HFFc6 (cell line): Measurements from ENCODE around the gene AURKB. TPM values are rescaled to one million over a fixed set of nuclear protein-coding genes. Genes with fewer than 3 reads are reported as not detected.

Source experiments
- DNase-seq: peaks from one replicate; pipeline ENCODE4 v3.0.0-alpha.2; 2018
- H3K27ac Mint-ChIP-seq: 2 replicates; pipeline ENCODE4 v1.8.0; 2020; ENCODE audit warnings: mild to moderate bottlenecking, mixed read lengths
- H3K27me3 Mint-ChIP-seq: 2 replicates; pipeline ENCODE4 v1.8.0; 2021; ENCODE audit warnings: mild to moderate bottlenecking, moderate library complexity, mixed read lengths; ENCODE audit not compliant: insufficient read depth
- H3K36me3 Mint-ChIP-seq: 2 replicates; pipeline ENCODE4 v1.8.0; 2021; ENCODE audit warnings: low read depth, mixed read lengths
- H3K4me1 Mint-ChIP-seq: 2 replicates; pipeline ENCODE4 v1.8.0; 2020; ENCODE audit warnings: low read depth, mixed read lengths
- H3K4me3 Mint-ChIP-seq: 2 replicates; pipeline ENCODE4 v1.8.0; 2020; ENCODE audit warnings: mild to moderate bottlenecking, moderate library complexity, mixed read lengths
- H3K9me3 Mint-ChIP-seq: 2 replicates; pipeline ENCODE4 v1.8.0; 2020; ENCODE audit warnings: mild to moderate bottlenecking, mixed read lengths
- CTCF ChIP-seq: fragments of 200-600 bp; sonication (generic); IDR thresholded peaks from 2 replicates; pipeline ENCODE4 v1.5.0; 2021; ENCODE audit warnings: antibody characterized with exemption, mild to moderate bottlenecking
- total RNA-seq, 6 experiments: library from RNA; stranded (reverse); fragmentation: NEBNext Ultra II Directional; extraction: Animal tissue kit (Norgen Biotek cat#: 25700); gene quantifications; 2 replicates in 1 of 6; 3 replicates in 5 of 6; pipeline ENCODE4 v1.2.3, GENCODE V29; 2021

The AURKB gene
- total RNA-seq, 6 experiments from 2014 or later = 24.5 to 43.4 (median 39.5) TPM

DNA sequence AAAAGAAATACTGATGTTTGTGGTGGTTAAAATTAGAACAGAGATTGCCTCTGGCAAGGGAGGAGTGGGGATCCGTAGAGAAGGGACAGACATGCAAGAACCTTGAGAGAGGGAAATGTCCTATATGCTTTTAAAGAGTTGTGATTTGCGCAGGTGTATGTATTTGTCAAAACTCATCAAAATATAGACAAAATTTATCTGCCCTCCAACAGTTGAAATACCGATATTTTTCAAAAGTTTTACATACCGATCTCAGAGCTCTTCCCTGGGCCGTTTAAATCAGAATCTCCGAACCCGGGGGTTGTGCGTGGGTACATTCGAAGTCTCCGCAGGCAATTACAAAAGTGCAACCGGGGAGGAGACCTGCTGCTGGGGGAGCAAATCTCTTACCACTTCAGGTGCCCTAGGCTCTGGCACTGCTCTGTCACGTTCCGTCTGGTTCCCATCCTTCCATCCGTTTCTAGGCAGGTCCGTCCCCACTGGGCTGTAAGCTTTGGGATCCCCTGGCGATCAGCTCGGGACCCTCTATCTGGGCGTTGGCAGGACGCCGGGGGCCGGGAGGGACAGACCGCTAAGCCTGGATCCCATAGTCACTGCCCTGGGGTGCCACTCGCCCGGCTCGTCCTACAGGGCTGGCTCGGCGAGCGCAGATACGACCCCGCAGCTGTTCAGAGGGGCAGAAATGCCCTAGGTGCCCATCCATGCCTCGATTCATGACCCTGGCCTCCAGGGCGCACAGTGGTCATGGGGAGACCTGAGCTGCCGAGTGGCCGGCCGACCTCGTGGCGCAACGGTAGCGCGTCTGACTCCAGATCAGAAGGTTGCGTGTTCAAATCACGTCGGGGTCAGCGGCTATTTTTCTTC is 24.6 kb downstream of the AURKB start:
- TF ChIP-seq CTCF = no peak
- H3K27ac Mint-ChIP-seq = no peak overlapping the region
- H3K4me3 Mint-ChIP-seq = no peak overlapping the region
- no peaks in the 10 kb centered on the region for H3K9me3 Mint-ChIP-seq
- peak; percentile 56 for DNase-seq
- H3K36me3 Mint-ChIP-seq = no peaks in the 10 kb centered on the region
- peaks cover 2% of the 10 kb centered on the region; the same call in 1 of the 2 replicates for H3K27me3 Mint-ChIP-seq
- peaks cover 10% of the 10 kb centered on the region for H3K4me1 Mint-ChIP-seq

DNA sequence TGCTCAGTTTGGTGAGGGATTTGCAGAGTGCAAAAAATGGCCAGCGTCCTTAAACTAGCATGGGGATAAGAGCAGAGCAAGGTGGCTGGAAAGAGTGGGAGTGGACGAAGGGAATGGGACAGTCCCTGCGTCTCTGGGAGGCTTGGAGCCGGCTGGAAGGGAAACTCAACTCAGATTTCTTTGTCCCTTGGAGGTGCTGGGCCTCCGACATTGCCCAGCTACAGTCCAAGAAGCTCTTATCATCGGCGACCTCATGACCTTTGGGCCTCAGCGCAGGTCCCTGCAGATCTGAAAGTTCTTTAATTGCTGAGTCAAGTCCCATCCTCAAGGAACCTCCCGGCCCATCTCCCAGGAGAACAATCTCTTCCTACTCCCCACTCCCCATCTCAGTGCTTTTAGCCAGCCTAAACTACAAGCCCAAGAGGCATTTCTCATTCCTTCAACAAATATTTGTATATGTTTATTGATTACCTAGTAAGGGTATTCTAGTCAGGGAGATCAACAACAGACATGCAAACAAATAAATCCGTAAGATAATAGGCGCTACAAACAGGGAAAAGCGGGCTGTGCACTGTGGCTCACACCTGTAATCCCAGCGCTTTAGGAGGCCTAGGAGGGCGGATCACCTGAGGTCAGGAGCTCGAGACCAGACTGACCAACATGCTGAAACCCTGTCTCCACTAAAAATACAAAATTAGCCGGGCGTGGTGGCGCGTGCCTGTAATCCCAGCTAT is 33.2 kb downstream of the AURKB start:
- Mint-ChIP-seq H3K27me3 (peaks cover 3% of the 10 kb centered on the region), H3K27ac (peak overlapping the region; percentile 83), H3K9me3 (no peaks in the 10 kb centered on the region), H3K36me3 (no peaks in the 10 kb centered on the region), H3K4me3 (peak overlapping the region; percentile 94), H3K4me1 (peaks cover 47% of the 10 kb centered on the region)
- DNase-seq = no peak
- TF ChIP-seq CTCF = no peak

- Mint-ChIP-seq H3K9me3 (no peaks in the 10 kb centered on the region), H3K36me3 (no peaks in the 10 kb centered on the region), H3K27me3 (peaks cover 6% of the 10 kb centered on the region), H3K4me1 (peaks cover 49% of the 10 kb centered on the region), H3K27ac (peak within 1 kb of the TSS; percentile 83), H3K4me3 (peak within 1 kb of the TSS; percentile 94)
- peak; percentile 76 for DNase-seq
- peak; percentile 26; the same call in 1 of the 2 replicates for TF ChIP-seq CTCF
These were observed 34.0 kb downstream of the AURKB start, which contains the start of gene TMEM107 for GRCh38 chr17:8176197-8176940. TMEM107 (minus strand) TSS chr17:8176380; CDS start chr17:8176286, 94 bp downstream.

DNA sequence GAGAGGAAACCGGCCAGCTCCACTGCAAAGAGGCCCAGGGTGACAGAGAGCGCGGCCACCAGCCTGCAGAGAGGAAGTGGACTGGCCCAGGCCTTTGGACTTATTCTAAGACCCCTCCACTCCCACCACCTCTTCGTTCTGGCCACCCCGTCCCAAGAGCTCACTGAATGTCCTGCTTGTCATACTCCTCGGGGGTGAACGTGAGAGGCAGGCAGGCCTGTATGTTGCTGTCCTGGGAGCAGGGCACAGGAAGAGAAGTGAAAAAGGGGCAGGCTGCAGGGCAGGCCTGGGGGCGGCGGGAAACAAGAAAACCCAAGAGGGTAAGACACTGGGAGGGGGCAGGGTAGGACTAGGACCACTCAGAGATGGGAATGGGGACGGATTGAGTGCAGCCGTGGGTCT is 34.6 kb downstream of the AURKB start:
- no peaks in the 10 kb centered on the region for H3K36me3 Mint-ChIP-seq
- DNase-seq = no peak
- TF ChIP-seq CTCF = no peak
- peaks cover 49% of the 10 kb centered on the region for H3K4me1 Mint-ChIP-seq
- H3K27ac Mint-ChIP-seq = peak overlapping the region; percentile 83
- H3K27me3 Mint-ChIP-seq = peaks cover 6% of the 10 kb centered on the region
- H3K4me3 Mint-ChIP-seq = peak overlapping the region; percentile 94
- H3K9me3 Mint-ChIP-seq = no peaks in the 10 kb centered on the region

GRCh38 chr17:8173871-8174322 is 36.5 kb downstream of the AURKB start:
- DNase-seq = no peak
- Mint-ChIP-seq H3K36me3 (no peaks in the 10 kb centered on the region), H3K4me3 (peak overlapping the region; percentile 91), H3K9me3 (no peaks in the 10 kb centered on the region), H3K4me1 (peaks cover 49% of the 10 kb centered on the region), H3K27me3 (peaks cover 6% of the 10 kb centered on the region), H3K27ac (peak overlapping the region; percentile 100)
- no peak for TF ChIP-seq CTCF
